HG03457 (cell line): ENCODE data around the gene BTBD2.

Source experiments
- ATAC-seq: cut with Tn5 transposase; IDR thresholded peaks from one replicate; pipeline ENCODE4 v1.9.1; 2021; ENCODE audit warnings: moderate number of reproducible peaks; ENCODE audit not compliant: unreplicated experiment

Gene BTBD2

DNA sequence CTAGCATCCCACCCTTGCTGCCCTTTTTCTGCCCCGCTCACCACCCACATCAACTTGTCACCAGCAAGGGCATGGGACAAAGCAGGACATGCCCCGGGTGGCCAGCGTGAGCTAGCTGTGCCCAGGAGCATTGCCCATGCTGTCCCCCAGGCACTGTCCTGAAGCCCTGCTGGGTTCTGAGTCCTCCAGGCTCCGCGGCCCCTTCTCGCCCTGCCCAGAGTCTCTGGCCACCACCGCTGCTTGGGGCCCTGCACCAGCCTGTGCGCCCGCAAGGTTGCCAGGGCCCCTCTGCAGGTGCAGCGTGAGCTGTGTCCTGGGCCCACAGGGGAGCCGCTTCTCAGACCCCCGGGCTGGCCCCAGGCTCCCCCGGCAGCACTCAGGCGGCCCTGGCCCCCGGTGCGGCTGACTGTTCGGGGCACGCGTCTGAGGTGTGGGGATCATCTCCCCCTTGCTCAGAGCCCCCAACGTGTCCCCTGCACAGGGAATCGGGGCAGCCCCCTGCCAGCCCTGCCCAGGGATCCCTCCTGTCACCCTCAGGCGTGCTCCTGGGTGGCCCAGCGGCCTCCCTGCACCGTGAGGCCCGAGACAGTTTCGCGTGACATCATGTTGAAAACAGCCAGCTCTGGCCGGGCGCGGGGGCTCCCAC is 70.5 kb downstream of the BTBD2 start:
- no peak for ATAC-seq

DNA sequence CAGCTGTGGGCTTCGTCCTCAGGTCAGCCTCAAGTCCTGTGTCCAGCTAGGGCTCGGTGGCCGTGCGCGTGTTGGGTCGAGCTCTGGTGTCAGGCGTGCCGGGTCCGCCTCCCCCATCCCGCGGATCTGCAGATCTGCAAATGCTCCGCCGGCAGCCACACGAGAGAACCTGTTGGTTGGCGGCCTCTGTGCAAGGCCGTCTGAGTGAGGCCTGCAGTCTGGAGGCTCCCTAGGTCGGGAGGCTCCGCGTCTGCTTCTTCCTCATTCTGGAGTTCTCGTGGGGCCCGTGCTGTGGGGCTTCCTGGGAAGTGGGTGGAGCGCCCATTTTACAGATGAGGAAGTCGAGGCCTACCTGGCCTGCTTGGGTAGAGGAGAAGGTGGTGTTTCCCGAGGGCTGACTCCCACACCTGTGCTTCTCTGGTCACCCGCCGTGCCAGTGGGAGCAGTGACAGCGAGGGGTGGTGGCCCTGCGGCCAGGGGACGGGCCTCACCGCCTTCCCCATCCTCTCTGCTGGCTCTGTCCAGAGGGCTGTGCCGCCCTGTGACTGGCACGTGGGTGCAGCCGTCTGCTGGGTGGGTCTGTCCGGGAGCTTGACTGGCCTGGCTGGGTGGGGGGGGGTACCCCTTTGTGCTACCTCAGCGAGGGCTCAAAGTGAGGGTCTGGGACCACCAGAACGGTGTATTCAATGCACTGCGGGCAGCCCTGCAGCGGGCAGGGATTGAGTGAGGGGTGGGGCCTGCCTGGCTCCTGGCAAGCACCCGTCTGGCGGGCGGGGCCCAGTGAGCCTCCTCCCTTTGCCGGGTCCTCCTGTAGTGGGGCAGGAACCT is 71.2 kb downstream of the BTBD2 start:
- no peak for ATAC-seq

DNA sequence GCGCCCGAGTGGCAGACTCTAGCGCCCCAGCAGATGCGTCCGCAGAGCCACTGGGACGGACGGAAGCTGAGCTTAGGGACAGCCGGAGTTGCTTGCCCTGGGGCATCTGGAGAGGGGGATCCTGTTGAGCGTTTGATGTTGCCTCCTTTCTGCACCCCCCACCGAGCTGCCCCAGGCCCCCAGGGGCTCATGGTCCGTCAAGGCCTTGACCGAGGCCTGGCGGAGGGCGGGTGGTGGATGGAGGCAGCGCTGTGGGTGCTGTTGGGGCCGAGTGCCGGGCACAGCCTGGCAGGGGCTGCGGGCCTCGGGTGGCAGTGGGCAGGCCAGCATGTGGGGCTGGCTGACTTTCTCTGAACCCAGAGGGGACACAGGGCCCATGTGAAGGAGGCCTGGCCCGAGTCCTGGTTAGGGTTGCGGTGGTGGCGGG is 71.8 kb downstream of the BTBD2 start:
- no peak for ATAC-seq

DNA sequence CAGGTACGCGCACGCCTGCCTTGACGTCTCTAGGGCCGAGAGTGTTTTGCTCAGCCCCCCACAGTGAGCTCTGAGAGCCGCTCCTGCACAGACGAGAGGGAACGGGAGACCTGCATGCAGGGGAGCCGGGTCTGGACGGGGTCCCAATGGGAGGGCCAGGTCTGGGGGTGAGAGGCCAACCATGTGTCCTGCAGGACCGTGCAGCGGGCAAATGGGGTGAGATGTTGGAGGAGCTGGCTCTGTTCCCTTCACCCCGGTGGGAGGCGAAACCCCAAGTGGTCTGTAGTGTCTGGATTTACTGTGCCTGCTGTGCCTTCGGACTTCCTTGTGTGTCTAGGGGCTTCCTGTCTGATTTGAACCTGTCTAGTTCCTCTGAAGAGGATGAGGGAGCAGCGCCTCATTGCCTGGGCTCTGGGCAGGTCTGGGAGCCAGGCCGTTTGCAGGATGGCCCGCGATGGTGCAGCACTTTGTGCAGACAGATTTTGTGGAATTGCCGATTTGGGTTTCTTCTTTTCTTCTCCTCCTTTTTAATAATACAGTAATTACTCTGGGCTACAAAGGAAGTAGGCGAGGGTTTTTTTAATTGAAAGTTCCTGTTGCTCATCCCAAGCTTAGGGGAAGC is 72.5 kb downstream of the BTBD2 start:
- ATAC-seq, result no peak

DNA sequence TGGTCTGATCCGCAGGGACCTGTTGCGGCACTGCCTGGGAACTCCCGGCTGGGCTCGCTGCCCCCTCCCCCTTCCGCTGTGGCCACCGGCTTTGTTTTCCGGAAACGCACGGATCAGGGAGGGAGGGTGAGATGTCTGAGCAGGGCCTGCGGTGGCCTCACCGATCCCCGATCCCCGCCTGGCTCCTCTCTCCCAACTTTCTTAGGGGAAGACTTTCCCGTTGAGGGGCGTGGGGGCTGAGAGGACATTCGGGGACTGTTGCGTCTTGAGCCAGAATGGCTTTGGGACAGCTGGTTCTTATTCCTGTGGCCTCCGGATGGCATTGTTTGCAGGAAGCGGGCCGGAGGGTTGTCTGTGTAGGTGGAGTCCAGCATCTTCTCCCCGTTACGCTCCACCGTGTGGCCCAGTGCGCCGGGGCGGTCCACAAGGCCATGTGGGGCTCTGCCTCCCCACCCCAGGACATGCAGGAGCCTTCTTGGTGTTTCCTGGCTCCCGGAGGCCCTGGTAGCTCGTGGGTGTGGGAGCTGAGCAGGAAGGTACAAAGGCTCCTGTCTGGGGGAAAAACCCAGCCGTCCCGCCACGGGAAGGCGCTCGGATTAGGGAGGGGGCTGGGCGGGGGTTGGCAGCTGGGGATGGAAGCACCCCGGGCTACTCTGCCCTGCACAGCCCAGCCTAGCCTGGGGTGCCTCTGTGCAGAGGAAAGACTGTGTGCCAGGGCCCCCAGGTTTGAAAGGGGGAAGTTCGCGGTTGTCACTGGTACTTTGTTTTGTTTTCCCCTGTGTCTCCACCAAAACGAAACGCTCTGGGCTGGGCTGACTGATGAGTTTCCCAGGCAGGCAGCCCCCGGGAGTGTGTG is 73.2 kb downstream of the BTBD2 start:
- no peak for ATAC-seq

DNA sequence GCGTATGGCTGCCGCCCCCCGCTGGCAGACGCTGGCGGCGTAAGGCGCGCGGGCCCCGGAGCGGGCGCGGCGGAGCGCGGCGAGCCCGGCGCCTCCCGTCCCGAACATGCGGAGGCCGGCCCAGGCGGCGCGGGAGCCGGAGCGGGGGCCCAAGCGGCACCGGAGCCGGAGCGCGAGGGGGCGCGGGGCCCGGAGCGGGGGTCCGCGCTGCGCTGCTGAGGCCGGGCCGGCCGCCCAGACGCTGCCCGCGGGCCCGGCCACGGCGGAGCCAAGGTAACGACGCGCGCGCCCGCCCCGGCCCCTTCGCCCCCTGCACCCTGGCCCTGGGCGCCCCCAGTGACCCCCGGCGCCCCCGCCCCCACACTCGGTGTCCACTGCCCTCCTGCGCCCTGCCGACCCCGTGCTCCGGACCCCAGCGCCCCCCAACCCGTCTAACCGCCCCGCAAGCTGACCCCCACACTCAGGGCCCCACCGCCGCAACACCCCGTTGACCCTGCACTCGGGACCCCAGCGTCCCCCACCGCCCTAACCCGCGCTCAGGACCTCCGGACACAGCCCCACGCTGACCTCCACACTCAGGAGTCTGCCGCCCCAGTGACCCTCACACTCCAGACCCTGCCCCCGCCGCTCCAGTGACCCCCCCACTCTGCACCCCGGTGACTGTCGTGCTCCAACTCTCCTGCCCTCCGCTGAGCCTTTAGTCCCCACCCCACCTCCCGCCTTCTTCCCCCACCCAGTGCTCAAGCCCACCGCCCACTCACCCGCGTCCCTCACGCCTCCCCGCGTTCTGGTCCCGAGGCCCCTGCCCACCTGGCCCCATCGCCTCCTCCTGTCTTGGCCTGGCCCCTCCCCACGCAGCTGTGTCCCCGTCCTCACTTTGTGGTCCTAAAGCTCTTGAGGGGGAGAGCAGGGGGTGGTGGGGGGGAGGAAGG is 74.1 kb downstream of the BTBD2 start, which contains the start of gene CSNK1G2:
TSS of gene CSNK1G2 (plus strand) at position 27 of the 932 bp plus-strand sequence. CDS start 28,601 bp downstream, outside the sequence.
- peak; percentile 37 for ATAC-seq

DNA sequence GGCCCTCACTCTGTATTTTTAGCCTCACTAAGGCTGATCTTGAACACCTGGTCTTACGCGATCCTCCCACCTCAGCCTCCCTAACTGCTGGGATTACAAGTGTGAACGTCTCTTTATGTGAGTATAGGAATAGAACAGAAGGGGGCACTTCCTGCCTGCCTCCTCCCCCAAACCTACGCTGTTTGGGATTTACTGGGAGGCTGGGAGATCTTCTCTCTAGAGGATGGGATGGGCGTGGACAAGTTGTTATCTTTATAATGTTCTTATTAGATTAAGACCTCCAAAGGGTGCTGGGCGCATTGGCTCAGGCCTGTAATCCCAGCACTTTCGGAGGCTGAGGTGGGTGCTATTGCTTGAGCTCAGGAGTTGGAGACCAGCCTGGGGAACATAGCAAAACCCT is 77.4 kb downstream of the BTBD2 start:
- ATAC-seq, result no peak

DNA sequence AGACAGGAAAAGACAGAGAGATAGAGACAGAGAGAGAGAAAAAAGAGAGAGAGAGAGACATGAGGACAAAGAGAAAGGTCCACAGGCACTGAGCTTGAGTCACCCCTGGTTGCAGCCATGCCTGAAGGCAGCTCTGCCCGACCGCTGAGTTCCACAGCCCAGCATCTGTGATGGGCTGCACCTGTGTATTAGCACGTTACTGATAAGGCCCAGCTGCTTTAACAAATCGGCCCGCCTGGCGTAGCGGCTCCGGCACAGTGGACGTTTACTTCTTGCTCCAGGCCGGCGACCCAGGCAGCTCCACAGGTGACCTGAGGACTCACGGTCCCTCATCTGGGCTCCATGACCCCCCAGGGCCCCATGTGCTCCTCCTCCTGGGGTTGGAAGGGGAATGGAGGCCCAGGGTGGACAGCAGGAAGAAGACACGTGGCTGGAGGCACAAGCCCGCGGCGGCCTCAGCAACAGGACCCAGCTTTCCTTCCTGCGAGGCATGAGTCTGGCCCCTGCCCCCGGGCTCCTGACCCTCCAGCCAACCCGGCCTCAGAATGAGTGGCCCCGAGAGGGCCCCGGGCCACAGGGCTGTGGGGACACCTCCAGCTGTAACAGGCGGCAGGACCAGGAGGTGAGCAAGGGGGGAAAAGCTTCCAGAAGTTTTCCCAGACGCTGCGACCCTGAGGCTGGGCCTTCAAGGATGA is 78.5 kb downstream of the BTBD2 start:
- no peak for ATAC-seq

DNA sequence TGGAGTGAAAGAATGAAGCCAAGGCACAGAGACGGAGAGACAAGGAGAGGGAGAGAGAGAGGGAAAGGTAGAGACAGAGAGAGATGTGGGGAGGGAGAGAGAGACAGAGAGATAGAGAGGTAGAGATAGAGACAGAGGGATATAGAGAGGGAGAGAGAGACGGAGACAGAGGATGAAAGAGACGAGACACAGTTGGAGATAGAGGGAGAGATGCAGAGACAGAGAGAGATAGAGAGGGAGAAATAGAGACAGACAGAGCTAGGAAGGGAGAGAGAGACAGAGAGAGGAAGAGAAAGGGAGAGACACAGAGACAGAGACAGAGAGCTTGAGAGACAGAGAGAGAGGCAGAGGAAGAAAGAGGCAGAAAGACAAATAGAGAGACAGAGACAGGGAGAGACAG is 79.1 kb downstream of the BTBD2 start:
- no peak for ATAC-seq

DNA sequence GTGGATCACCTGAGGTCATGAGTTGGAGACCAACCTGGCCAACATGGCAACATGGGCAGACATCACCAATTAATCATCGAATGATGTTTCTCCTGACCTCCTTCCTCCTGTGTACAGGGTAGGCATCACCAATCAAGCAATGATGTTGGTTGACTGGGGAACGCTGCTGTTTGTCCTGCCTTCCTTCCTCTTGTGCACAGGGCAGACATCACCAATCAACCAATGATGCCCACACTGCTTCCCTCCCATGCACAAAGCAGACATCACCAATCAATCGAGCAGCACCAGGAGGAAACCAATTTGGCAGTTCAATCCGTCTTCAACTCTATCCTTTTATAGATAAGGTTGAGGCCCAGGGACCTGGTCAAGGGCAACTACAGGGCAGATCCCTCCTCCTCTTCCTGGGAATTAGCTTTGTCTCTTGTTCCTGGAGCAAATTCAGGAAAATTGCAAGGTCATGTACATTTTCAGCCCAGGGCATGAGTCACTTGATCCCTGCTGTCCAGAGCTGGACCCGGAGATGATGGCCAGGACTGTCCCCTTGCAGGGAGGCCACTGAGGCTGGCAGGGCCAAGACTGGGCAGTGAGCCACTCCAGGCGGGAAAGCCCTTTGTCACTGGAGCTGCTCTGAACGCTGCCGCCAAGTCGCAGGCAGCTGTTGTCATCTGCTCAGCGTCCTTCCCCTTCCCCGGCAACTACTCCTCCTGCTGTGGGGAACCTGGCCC is 79.9 kb downstream of the BTBD2 start:
- no peak for ATAC-seq
